ENCODE results near the gene CYB5B.

The CYB5B gene

GRCh38 chr16:69443927-69444631 lies 19.7 kb downstream of the CYB5B start:
- ChIA-PET POLR2A (no interaction called here), CTCF (interaction anchor here (2.3 kb wide), 1 partner anchor 47 kb away, joined by 7 read pairs; no protein-coding TSS in a partner anchor)
- TF ChIP-seq CTBP1 (IDR thresholded peaks at IDR 0.05; ENCODE audit: borderline replicate concordance) (no peak), ZNF384 (IDR thresholded peaks at IDR 0.05) (no peak), ELF4 (IDR thresholded peaks at IDR 0.05) (no peak), ARNT (IDR thresholded peaks at IDR 0.05) (no peak), FOXK2 (IDR thresholded peaks at IDR 0.05) (no peak), FOXM1 (IDR thresholded peaks at IDR 0.05; ENCODE audit: borderline replicate concordance) (no peak), HDGF (IDR thresholded peaks at IDR 0.05; ENCODE audit: borderline replicate concordance) (no peak)
- no peak for DNase-seq (ENCODE audit: extremely low spot score)

GRCh38 chr16:69444873-69445517 lies 20.6 kb downstream of the CYB5B start:
- POLR2A ChIA-PET: no interaction called here
- DNase-seq (ENCODE audit: extremely low spot score): no peak
- CTCF ChIA-PET: no interaction called here
- TF ChIP-seq PKNOX1 (IDR thresholded peaks at IDR 0.05) (no peak), FOXM1 (IDR thresholded peaks at IDR 0.05; ENCODE audit: borderline replicate concordance) (no peak), FOXA1 (IDR thresholded peaks at IDR 0.05) (no peak), SUZ12 (IDR thresholded peaks at IDR 0.05) (no peak), L3MBTL2 (conservative IDR thresholded peaks at IDR 0.05) (no peak), FOXK2 (IDR thresholded peaks at IDR 0.05) (no peak), ZNF384 (IDR thresholded peaks at IDR 0.05) (no peak), ARNT (IDR thresholded peaks at IDR 0.05) (no peak), HDGF (IDR thresholded peaks at IDR 0.05; ENCODE audit: borderline replicate concordance) (no peak), BHLHE40 (IDR thresholded peaks at IDR 0.05; ENCODE audit: borderline replicate concordance) (no peak), NFRKB (IDR thresholded peaks at IDR 0.05) (no peak), SP1 (IDR thresholded peaks at IDR 0.05) (no peak), LEF1 (IDR thresholded peaks at IDR 0.05; ENCODE audit: borderline replicate concordance) (no peak), TARDBP (IDR thresholded peaks at IDR 0.05) (no peak), CTBP1 (IDR thresholded peaks at IDR 0.05; ENCODE audit: borderline replicate concordance) (no peak), ELF4 (IDR thresholded peaks at IDR 0.05) (no peak)

DNA sequence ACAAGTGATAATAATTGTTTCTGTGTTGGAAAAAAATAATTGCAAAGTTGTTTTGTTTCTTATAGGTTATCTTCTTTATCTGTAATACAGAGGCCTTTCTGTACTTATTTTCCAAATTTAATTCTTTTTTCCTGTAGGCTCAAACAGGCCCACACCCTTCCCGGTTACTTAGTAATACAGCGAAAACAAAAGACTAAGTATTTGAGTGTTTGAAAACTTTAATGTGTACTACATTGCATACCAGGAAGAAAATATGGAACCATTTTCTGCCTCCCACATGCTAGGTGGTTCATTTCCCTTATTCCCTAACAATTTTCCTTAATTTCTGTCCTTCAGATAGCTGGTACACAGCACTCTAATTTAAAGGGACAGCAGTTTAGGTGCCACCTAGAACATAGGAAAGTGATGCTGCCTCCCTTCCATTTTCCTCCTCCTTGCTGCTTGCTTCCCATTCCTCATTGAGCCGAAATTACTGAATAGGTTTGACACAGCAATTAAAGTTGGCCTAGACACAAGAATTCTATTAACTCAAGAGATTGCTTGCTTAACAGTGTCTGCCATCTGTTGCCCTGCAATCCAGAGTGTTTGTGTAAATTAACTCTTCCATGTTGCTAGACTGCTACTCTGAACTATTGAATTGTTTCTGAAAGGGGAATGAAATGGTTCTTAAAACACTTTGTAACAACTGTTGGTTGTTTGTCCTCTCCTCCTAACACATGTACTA lies 24.2 kb downstream of the CYB5B start:
- DNase-seq (ENCODE audit: extremely low spot score): no peak
- no peak for TF ChIP-seq PKNOX1 (IDR thresholded peaks at IDR 0.05)
- TF ChIP-seq BHLHE40 (IDR thresholded peaks at IDR 0.05; ENCODE audit: borderline replicate concordance): no peak
- no peak for TF ChIP-seq SP1 (IDR thresholded peaks at IDR 0.05)
- no peak for TF ChIP-seq FOXM1 (IDR thresholded peaks at IDR 0.05; ENCODE audit: borderline replicate concordance)
- no peak for TF ChIP-seq L3MBTL2 (conservative IDR thresholded peaks at IDR 0.05)
- no peak for TF ChIP-seq FOXA1 (IDR thresholded peaks at IDR 0.05)
- TF ChIP-seq SUZ12 (IDR thresholded peaks at IDR 0.05): no peak
- ChIA-PET CTCF (no interaction called here), POLR2A (no interaction called here)

DNA sequence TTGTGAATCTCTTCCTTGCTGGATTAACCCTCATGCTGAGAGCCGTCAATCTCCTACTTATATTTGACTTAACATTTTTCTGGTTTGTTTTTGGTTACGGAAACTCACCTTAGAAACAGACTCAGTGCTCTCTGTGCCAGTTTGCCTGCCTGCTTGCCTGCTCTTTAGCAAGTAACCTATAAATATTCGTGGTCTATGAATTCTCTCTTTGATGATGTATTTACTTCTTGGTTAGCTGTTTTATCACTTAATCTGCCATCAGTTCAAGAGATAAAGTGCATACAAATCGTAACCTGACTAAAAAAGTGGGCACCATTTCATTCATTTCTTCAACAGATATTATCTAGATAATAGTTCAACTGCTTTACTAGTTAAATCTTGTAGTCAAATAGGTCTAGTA lies 26.7 kb downstream of the CYB5B start:
- ChIA-PET POLR2A (no interaction called here), CTCF (no interaction called here)
- no peak for TF ChIP-seq FOXM1 (IDR thresholded peaks at IDR 0.05; ENCODE audit: borderline replicate concordance)
- no peak for TF ChIP-seq ZNF384 (IDR thresholded peaks at IDR 0.05)
- TF ChIP-seq SP1 (IDR thresholded peaks at IDR 0.05): no peak
- no peak for TF ChIP-seq HDGF (IDR thresholded peaks at IDR 0.05; ENCODE audit: borderline replicate concordance)
- TF ChIP-seq FOXK2 (IDR thresholded peaks at IDR 0.05): no peak
- no peak for TF ChIP-seq ELF4 (IDR thresholded peaks at IDR 0.05)
- TF ChIP-seq TARDBP (IDR thresholded peaks at IDR 0.05): no peak
- no peak for TF ChIP-seq NFRKB (IDR thresholded peaks at IDR 0.05)
- TF ChIP-seq SUZ12 (IDR thresholded peaks at IDR 0.05): no peak
- no peak for TF ChIP-seq CTBP1 (IDR thresholded peaks at IDR 0.05; ENCODE audit: borderline replicate concordance)
- no peak for TF ChIP-seq BHLHE40 (IDR thresholded peaks at IDR 0.05; ENCODE audit: borderline replicate concordance)
- no peak for TF ChIP-seq LEF1 (IDR thresholded peaks at IDR 0.05; ENCODE audit: borderline replicate concordance)
- TF ChIP-seq ARNT (IDR thresholded peaks at IDR 0.05): no peak
- no peak for DNase-seq (ENCODE audit: extremely low spot score)

- POLR2A ChIA-PET: no interaction called here
- TF ChIP-seq TARDBP (IDR thresholded peaks at IDR 0.05): no peak
- no peak for TF ChIP-seq BHLHE40 (IDR thresholded peaks at IDR 0.05; ENCODE audit: borderline replicate concordance)
- TF ChIP-seq FOXM1 (IDR thresholded peaks at IDR 0.05; ENCODE audit: borderline replicate concordance): no peak
- TF ChIP-seq CTBP1 (IDR thresholded peaks at IDR 0.05; ENCODE audit: borderline replicate concordance): no peak
- no peak for TF ChIP-seq ELF4 (IDR thresholded peaks at IDR 0.05)
- TF ChIP-seq SUZ12 (IDR thresholded peaks at IDR 0.05): no peak
- no peak for TF ChIP-seq SP1 (IDR thresholded peaks at IDR 0.05)
- TF ChIP-seq FOXK2 (IDR thresholded peaks at IDR 0.05): no peak
- no peak for TF ChIP-seq HDGF (IDR thresholded peaks at IDR 0.05; ENCODE audit: borderline replicate concordance)
- TF ChIP-seq NFRKB (IDR thresholded peaks at IDR 0.05): no peak
- no peak for TF ChIP-seq PKNOX1 (IDR thresholded peaks at IDR 0.05)
- TF ChIP-seq LEF1 (IDR thresholded peaks at IDR 0.05; ENCODE audit: borderline replicate concordance): no peak
- TF ChIP-seq ARNT (IDR thresholded peaks at IDR 0.05): no peak
- TF ChIP-seq L3MBTL2 (conservative IDR thresholded peaks at IDR 0.05): no peak
- TF ChIP-seq ZNF384 (IDR thresholded peaks at IDR 0.05): no peak
- no peak for TF ChIP-seq FOXA1 (IDR thresholded peaks at IDR 0.05)
- CTCF ChIA-PET: no interaction called here
Observed at GRCh38 chr16:69453936-69454335, 29.5 kb downstream of the CYB5B start.

More at GRCh38 chr16:69453936-69454335, 29.5 kb downstream of the CYB5B start:
- DNase-seq (ENCODE audit: extremely low spot score): no peak
